Measurements from ENCODE around the gene SCT. TPM values are rescaled to one million over a fixed set of nuclear protein-coding genes. Genes with fewer than 3 reads are reported as not detected.

Gene SCT
- total and polyA plus RNA-seq, 2 experiments from 2014 or later = not detected

DNA sequence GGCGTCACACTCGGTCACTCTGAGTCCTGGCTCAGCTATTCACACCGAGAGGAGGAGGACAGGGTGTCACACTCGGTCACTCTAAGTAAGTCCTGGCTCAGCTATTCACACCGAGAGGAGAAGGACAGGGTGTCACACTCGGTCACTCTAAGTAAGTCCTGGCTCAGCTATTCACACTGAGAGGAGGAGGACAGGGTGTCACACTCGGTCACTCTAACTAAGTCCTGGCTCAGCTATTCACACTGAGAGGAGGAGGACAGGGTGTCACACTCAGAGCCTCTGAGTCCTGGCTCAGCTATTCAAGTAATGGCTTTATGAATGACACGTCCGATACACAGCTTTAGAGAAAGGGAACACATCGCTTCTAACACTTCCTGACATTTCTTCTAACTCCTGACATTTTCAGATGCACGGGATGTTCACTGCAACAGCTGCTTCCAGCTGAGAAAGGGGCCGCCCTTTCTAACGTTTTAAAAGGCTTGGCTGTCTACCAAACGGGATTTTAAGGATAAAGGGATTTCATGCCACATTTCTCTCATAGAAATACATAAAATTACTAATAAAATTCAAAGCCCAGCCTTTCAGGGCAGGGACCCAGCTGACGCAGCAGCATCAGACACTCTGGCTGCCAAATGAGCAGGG lies 38.2 kb upstream of the SCT start:
- 47 to 50% methylated on average over 9 to 15 of the region's 15 CpGs for WGBS, 2 experiments (ENCODE audit: low coverage in 1 of 2, low lambda C conversion rate in 2 of 2, missing lambda C conversion rate in 2 of 2)
- Histone ChIP-seq H3F3A (ENCODE audit: insufficient read depth) (peaks cover 10% of the 10 kb centered on the region), H3K9me2 (ENCODE audit: insufficient read depth) (no peaks in the 10 kb centered on the region), H3K27me3 (replicated peaks; ENCODE audit: insufficient read depth) (no peaks in the 10 kb centered on the region), H4K20me1 (ENCODE audit: insufficient read depth) (no peaks in the 10 kb centered on the region), H3K9me3 (ENCODE audit: low read depth) (no peaks in the 10 kb centered on the region), H3K4me1 (ENCODE audit: insufficient read depth) (peaks cover 14% of the 10 kb centered on the region), H2AFZ (peak overlapping the region; percentile 45; the same call in 1 of the 2 replicates), H3K4me2 (ENCODE audit: unreplicated experiment) (peak overlapping the region; percentile 41), H3K27ac (peak overlapping the region; percentile 74), H3K79me2 (ENCODE audit: insufficient read depth) (peaks cover 17% of the 10 kb centered on the region), H3K4me3 (peak overlapping the region; percentile 29; the same call in 1 of the 2 replicates), H3K9ac (peak overlapping the region; percentile 64), H3K36me3 (ENCODE audit: low read depth) (no peaks in the 10 kb centered on the region)
- DNase-seq = peak; percentile 51
- in situ Hi-C loops (cut with MboI) = no loop called here
- no peak for TF ChIP-seq EZH2 (IDR thresholded peaks at IDR 0.05; ENCODE audit: insufficient read depth, poor library complexity, severe bottlenecking)
- TF ChIP-seq EZH2phosphoT487 (IDR thresholded peaks at IDR 0.05; ENCODE audit: insufficient read depth, low read depth) = no peak

DNA sequence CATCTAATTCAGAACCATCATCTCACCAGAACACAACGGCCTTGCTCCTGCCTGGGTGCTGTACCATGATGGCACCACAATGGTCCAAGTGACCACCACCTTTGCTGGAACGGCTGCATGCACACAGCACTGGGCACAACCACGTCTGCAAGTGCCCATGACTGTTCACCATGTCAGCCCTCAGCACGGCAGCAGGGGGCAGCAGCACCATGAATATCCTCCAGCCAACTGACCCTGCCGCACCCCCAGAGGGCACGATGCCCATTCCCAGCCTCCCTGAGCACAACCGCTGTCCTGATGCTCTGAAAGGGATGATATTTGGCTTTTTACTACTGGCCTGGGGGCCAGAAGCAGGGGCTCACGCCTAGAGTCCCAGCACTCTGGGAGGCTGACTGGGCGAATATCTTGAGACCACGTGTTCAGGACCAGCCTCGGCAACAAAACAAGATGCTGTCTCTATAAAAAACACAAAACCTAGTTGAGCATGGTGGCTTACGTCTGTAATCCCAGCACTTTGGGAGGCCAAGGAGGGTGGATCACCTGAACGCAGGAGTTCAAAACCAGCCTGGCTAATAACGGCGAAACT lies 35.8 kb upstream of the SCT start:
- no peaks in the 10 kb centered on the region for H3K36me3 ChIP-seq (ENCODE audit: low read depth)
- DNase-seq = peak; percentile 77
- H3K27me3 ChIP-seq (replicated peaks; ENCODE audit: insufficient read depth) = no peaks in the 10 kb centered on the region
- WGBS, 2 experiments (ENCODE audit: low coverage in 1 of 2, low lambda C conversion rate in 2 of 2, missing lambda C conversion rate in 2 of 2) = 47 to 52% methylated on average over 15 of the region's 15 CpGs
- H3K27ac ChIP-seq = no peak overlapping the region
- H3K4me2 ChIP-seq (ENCODE audit: unreplicated experiment) = no peak overlapping the region
- H3K9me3 ChIP-seq (ENCODE audit: low read depth) = no peaks in the 10 kb centered on the region
- H3K9me2 ChIP-seq (ENCODE audit: insufficient read depth) = no peaks in the 10 kb centered on the region
- H3K4me1 ChIP-seq (ENCODE audit: insufficient read depth) = peaks cover 14% of the 10 kb centered on the region
- no peaks in the 10 kb centered on the region for H4K20me1 ChIP-seq (ENCODE audit: insufficient read depth)
- H3K9ac ChIP-seq = no peak overlapping the region
- in situ Hi-C loops (cut with MboI) = no loop called here
- H3K79me2 ChIP-seq (ENCODE audit: insufficient read depth) = peaks cover 17% of the 10 kb centered on the region
- no peak overlapping the region for H3K4me3 ChIP-seq
- H3F3A ChIP-seq (ENCODE audit: insufficient read depth) = peaks cover 10% of the 10 kb centered on the region
- H2AFZ ChIP-seq = no peak overlapping the region
- TF ChIP-seq EZH2phosphoT487 (IDR thresholded peaks at IDR 0.05; ENCODE audit: insufficient read depth, low read depth) (no peak), EZH2 (IDR thresholded peaks at IDR 0.05; ENCODE audit: insufficient read depth, poor library complexity, severe bottlenecking) (no peak)

DNA sequence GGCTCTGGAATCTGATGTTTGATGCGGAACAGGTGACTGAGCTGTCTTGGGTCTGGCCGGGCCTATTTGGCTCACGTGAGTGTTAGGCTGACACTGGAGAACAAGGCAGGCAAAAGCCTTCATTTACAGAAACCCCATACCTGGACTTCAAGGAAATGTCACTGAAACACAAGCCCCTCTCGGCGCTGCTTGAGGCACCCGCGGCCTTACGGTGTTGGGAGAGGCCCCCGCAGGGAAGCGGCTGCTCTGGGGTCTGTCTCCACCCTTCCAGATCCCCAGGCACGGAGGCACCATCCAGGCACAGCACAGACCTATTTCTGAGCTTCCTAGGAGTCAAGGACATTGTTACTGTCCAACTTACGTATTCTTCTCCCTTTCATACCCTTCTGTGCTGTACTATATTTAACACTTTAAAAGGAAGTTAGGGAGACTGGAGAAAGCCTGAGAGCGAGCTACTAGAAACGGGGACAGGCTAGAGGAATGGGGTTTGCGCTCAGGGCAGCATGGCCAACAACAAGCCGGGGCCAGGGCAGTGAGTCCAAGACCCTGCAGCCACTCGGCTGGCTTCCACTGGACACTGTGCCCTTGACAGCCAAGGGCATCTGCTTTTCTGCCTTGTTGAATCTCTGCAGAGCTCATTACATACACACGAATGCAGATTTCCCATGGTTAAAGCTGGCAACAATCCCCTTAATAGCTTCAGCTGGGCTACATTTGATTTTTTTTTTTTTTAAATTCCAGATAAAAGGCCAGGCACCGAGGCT lies 33.9 kb upstream of the SCT start:
- DNase-seq = no peak
- Histone ChIP-seq H3K79me2 (ENCODE audit: insufficient read depth) (peaks cover 17% of the 10 kb centered on the region), H2AFZ (no peak overlapping the region), H3K27me3 (replicated peaks; ENCODE audit: insufficient read depth) (no peaks in the 10 kb centered on the region), H3K9me3 (ENCODE audit: low read depth) (no peaks in the 10 kb centered on the region), H3F3A (ENCODE audit: insufficient read depth) (peaks cover 4% of the 10 kb centered on the region), H3K36me3 (ENCODE audit: low read depth) (no peaks in the 10 kb centered on the region), H3K4me1 (ENCODE audit: insufficient read depth) (peaks cover 8% of the 10 kb centered on the region), H3K4me3 (no peak overlapping the region), H3K9me2 (ENCODE audit: insufficient read depth) (no peaks in the 10 kb centered on the region), H3K27ac (no peak overlapping the region), H3K9ac (no peak overlapping the region), H4K20me1 (ENCODE audit: insufficient read depth) (no peaks in the 10 kb centered on the region), H3K4me2 (ENCODE audit: unreplicated experiment) (no peak overlapping the region)
- WGBS, 2 experiments (ENCODE audit: low coverage in 1 of 2, low lambda C conversion rate in 2 of 2, missing lambda C conversion rate in 2 of 2) = 92 to 93% methylated on average over 19 of the region's 19 CpGs
- TF ChIP-seq EZH2 (IDR thresholded peaks at IDR 0.05; ENCODE audit: insufficient read depth, poor library complexity, severe bottlenecking) (no peak), EZH2phosphoT487 (IDR thresholded peaks at IDR 0.05; ENCODE audit: insufficient read depth, low read depth) (no peak)
- in situ Hi-C loops (cut with MboI) = no loop called here

DNA sequence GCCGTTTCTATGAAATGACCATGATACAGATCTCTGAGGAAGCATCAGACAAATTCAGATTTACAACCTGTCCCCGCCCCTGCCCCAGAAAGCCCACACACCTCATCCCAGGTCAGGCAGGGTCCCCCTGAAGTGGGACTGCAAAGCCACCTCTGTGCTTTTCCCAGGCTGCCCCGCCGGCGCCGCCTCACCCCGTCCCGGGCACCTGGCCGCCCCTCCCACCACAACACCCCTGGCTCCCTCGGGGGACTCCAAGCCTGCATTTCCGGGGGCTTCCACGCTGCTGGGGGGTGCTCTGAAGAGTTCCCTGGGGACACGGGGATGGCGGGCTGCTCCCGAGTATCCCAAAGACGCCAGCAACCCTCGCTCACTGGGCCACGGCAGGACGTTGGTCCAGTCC lies 33.3 kb upstream of the SCT start:
- H3K27ac ChIP-seq = no peak overlapping the region
- no peaks in the 10 kb centered on the region for H4K20me1 ChIP-seq (ENCODE audit: insufficient read depth)
- H3K4me3 ChIP-seq = no peak overlapping the region
- peaks cover 17% of the 10 kb centered on the region for H3K79me2 ChIP-seq (ENCODE audit: insufficient read depth)
- no peak overlapping the region for H2AFZ ChIP-seq
- DNase-seq = no peak
- in situ Hi-C loops (cut with MboI) = no loop called here
- peaks cover 3% of the 10 kb centered on the region; the same call in 1 of the 2 replicates for H3F3A ChIP-seq (ENCODE audit: insufficient read depth)
- no peaks in the 10 kb centered on the region for H3K36me3 ChIP-seq (ENCODE audit: low read depth)
- no peaks in the 10 kb centered on the region for H3K9me2 ChIP-seq (ENCODE audit: insufficient read depth)
- no peak overlapping the region for H3K9ac ChIP-seq
- no peak overlapping the region for H3K4me2 ChIP-seq (ENCODE audit: unreplicated experiment)
- H3K9me3 ChIP-seq (ENCODE audit: low read depth) = no peaks in the 10 kb centered on the region
- WGBS, 2 experiments (ENCODE audit: low coverage in 1 of 2, low lambda C conversion rate in 2 of 2, missing lambda C conversion rate in 2 of 2) = 86 to 89% methylated on average over 13 to 19 of the region's 19 CpGs
- no peaks in the 10 kb centered on the region for H3K27me3 ChIP-seq (replicated peaks; ENCODE audit: insufficient read depth)
- TF ChIP-seq EZH2phosphoT487 (IDR thresholded peaks at IDR 0.05; ENCODE audit: insufficient read depth, low read depth) = no peak
- no peak for TF ChIP-seq EZH2 (IDR thresholded peaks at IDR 0.05; ENCODE audit: insufficient read depth, poor library complexity, severe bottlenecking)
- H3K4me1 ChIP-seq (ENCODE audit: insufficient read depth) = peaks cover 4% of the 10 kb centered on the region

Measured in GM23248 (cell line).